Measurements from ENCODE around the gene GALNT5.
"Not testable (repeated sequence)": the region's sequence is repeated elsewhere in the genome, so short reads cannot be mapped to it uniquely, and the experiment has no call there.

The GALNT5 gene

DNA sequence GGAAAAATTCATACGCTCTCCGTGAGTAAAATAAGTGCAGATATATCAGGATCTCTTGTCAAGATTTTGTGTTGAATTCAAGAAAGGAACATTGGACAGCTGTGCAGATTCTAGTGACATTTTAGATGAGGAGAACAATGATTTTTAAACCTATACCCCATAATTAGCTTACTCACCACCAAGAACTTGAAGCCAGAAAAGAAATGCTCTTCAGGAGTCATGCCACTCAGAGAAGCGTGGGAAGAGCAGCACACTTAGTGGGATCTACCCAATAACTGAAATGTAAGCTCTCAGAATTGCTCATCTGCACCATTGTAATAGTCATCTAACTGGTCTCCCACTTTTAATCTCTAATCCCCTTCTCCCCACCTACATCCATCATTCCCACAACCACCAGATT lies 77.3 kb downstream of the GALNT5 start:
- TF ChIP-seq, protein P1, sequence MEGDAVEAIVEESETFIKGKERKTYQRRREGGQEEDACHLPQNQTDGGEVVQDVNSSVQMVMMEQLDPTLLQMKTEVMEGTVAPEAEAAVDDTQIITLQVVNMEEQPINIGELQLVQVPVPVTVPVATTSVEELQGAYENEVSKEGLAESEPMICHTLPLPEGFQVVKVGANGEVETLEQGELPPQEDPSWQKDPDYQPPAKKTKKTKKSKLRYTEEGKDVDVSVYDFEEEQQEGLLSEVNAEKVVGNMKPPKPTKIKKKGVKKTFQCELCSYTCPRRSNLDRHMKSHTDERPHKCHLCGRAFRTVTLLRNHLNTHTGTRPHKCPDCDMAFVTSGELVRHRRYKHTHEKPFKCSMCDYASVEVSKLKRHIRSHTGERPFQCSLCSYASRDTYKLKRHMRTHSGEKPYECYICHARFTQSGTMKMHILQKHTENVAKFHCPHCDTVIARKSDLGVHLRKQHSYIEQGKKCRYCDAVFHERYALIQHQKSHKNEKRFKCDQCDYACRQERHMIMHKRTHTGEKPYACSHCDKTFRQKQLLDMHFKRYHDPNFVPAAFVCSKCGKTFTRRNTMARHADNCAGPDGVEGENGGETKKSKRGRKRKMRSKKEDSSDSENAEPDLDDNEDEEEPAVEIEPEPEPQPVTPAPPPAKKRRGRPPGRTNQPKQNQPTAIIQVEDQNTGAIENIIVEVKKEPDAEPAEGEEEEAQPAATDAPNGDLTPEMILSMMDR (conservative IDR thresholded peaks at IDR 0.05; ENCODE audit: low read length): no peak
- no peak overlapping the region for H3K4me3 ChIP-seq (ENCODE audit: low read length)
- no peak for DNase-seq (ENCODE audit: low read depth)

DNA sequence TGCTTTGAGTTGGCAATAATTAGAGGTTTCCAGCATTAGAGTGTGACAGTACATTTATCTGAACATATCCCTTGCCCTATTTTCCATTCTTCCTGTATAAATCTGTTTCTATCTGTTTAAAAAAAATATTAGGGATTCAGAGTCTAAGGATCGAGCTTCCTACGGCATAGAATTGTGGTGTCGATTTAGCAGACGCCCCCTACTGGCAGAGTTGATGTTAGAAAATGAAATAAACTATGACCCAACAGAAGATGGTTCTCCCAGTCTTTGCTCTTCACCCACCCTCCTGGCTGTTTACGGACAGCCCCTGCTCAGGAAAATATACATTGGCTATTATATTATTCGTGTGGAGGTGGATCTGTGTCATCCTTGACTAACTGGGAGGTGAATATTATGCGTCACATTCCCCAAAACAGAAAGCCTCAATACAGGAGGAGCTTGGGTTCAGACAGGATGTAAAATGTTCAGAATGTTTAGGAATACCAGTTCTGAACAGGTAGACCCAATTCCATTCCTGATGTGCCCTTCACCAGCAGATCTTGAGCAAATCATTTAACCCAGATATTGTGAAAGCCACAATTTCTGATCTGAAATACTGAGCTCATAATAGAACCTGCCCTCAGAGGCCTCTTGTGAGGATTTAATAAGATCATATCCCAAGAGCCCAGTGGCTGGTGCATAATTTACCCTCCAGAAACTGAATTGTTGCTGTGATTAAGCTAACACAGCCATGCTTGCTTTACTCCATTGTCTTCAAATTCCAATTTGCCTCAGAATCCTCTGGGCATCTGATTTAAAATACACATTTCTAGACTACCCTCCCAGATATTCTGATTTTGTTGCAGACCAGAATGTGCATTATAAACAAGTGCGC lies 78.9 kb downstream of the GALNT5 start:
- DNase-seq (ENCODE audit: low read depth): peak; percentile 38

DNA sequence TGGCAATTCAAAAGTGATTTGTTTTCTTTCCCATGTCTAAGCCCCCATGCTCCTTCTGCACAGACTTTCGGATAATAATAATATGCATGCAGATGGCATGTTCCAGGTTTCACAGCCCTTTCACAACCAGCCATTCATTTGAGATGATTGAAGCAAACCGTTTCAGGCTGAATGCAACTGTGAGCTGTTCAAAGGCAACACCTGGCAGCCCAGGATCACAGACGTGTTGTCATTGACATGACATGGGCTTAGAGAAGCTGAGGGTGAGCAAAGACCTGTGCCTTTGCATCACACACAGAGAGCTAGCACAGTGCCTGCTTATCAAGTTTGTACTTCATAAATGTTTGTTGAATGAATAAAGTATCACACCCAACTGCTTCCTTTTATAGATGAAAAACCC lies 80.5 kb downstream of the GALNT5 start:
- H3K4me3 ChIP-seq (ENCODE audit: low read length): no peak overlapping the region
- TF ChIP-seq, protein P1 (conservative IDR thresholded peaks at IDR 0.05; ENCODE audit: low read length): no peak

More for the DNA sequence above, 78.9 kb downstream of the GALNT5 start:
- H3K4me3 ChIP-seq (ENCODE audit: low read length): no peak overlapping the region
- TF ChIP-seq, protein P1 (conservative IDR thresholded peaks at IDR 0.05; ENCODE audit: low read length): peak; percentile 69

DNA sequence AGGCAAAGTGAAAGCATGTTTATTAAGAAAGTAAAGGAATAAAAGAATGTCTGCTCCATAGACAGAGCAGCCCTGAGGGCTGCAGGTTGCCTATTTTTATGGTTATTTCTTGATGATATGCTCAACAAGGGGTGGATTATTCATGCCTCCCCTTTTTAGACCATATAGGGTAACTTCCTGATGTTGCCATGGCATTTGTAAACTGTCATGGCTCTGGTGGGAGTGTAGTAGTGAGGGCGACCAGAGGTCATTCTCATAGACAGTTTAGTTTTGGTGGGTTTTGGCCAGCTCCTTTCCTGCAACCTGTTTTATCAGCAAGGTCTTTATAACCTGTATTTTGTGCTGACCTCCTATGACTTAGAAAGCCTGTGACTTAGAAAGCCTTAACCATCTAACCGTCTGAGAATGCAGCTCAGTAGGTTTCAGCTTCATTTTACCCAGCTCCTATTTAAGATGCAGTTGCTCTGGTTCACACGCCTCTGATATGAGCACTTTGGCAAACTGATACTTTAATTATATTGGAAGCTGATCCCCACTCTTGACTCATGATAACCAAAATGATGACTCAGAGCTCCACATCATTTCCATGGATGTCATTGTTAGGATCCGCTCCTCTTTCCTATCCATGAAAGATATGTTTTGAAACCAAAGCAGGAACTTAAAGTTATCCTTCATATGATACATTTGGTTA lies 82.6 kb downstream of the GALNT5 start:
- TF ChIP-seq, protein P1 (conservative IDR thresholded peaks at IDR 0.05; ENCODE audit: low read length): no peak
- DNase-seq (ENCODE audit: low read depth): peak; percentile 3
- no peak overlapping the region for H3K4me3 ChIP-seq (ENCODE audit: low read length)

More for the DNA sequence above, 80.5 kb downstream of the GALNT5 start:
- DNase-seq (ENCODE audit: low read depth): no peak

DNA sequence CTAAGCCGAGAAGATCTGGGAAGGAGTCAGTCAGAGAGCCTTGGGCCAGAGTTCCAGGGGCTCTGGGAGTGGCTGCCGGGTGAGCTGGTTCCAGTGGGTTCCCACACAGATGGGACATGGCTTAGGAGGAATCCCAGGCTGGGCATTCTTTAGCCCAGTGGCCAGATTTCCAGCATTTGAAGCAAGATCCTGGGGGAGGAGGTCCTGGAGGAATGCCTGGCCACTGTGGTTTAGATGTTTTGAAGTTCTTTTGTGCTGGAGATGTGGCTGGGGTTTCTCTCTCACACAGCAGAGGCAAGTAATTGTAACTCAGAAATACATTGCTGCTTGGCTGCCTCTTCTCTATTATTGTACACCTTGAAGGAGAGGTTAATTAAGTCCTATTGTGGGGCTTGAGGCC lies 83.9 kb downstream of the GALNT5 start:
- peak; percentile 78 for DNase-seq (ENCODE audit: low read depth)
- not testable (repeated sequence) for H3K4me3 ChIP-seq (ENCODE audit: low read length)

DNA sequence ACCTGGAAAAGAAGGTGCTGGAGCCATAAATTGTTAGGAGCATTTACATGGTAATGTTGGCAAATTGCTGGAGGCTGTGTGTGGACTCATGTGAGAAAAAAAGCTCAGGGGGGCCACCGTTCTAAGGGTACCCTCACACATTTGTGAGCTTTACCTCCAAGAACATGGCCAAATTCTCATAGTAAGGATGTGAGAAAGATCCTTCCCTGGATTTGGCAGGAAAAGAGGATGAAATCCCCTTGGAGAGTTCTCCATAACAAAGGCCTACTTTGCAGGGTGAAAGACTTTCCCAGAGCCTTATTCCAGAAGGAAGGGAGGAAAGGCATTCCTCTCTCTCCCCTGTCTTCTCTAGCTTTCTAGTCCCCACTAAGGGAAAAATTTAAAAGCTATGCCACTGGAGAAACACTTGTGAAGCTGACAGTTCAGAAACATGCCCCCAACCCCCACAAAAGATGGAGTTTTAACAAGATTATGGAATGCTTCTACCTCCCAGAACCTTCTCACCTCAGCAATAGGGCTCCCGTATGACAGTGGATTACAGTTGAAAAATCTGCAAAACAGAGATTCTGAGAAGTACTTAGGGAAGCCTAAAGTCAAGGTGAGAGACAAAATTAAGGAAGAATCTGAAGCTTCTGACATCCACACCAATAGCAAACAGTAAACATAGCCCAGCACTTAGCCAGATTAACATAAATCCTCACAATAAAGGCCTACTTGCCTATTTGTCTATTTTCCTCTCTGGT lies 88.3 kb downstream of the GALNT5 start:
- no peak for DNase-seq (ENCODE audit: low read depth)
- no peak overlapping the region for H3K4me3 ChIP-seq (ENCODE audit: low read length)
- TF ChIP-seq, protein P1 (conservative IDR thresholded peaks at IDR 0.05; ENCODE audit: low read length): no peak

DNA sequence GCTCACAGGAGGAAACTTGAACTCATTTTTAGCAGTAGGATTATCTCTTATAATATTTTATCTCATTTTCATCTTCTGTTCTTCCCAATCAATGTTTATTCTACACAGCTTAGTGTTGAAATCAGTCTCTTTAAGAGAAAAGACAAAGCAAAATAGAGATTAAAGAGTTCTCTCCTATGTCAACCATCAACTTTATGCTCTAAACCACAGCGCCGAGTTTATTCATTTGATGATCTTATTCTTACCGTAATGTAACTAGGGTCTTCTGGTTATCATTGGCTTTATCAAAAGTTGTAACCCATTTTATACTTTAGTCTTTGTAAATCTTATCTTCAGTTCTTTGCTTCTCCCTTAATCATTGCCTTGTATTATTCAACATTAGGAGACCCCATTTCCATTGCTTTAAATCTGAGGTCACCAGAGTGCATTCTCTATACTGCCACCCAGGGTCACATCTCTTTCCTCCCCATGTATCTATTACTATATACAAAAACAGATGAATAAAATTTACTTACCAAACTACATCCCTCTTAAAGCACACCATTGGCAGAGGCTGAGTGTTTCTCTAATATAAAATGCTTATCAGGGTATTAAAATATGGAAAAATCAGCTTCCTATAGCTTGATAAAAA lies 90.9 kb downstream of the GALNT5 start:
- TF ChIP-seq, protein P1 (conservative IDR thresholded peaks at IDR 0.05; ENCODE audit: low read length): no peak
- H3K4me3 ChIP-seq (ENCODE audit: low read length): no peak overlapping the region
- no peak for DNase-seq (ENCODE audit: low read depth)
